Measurements from ENCODE around the gene PRKCB.

The PRKCB gene

GRCh38 chr16:23901178-23902033 is 65.6 kb downstream of the PRKCB start:
- no peaks in the 10 kb centered on the region for H3K27me3 ChIP-seq (ENCODE audit: control insufficient read depth in 1 of 2, insufficient read depth in 2 of 2, low read length in 2 of 2)
- no peaks in the 10 kb centered on the region for H3K9me3 ChIP-seq (ENCODE audit: control insufficient read depth in 1 of 2, low read length in 2 of 2)
- no peak overlapping the region for H3K4me3 ChIP-seq (ENCODE audit: low read depth in 1 of 2, low read length in 2 of 2)
- H3K27ac ChIP-seq (ENCODE audit: low read depth, low read length) = no peak overlapping the region
- no peak overlapping the region for H3K9ac ChIP-seq (ENCODE audit: low read depth in 1 of 2, low read length in 2 of 2)
- no peaks in the 10 kb centered on the region for H3K36me3 ChIP-seq (ENCODE audit: control insufficient read depth in 1 of 2, insufficient read depth in 2 of 2, low read length in 2 of 2)
- no peaks in the 10 kb centered on the region for H3K4me1 ChIP-seq (ENCODE audit: control insufficient read depth in 1 of 2, insufficient read depth in 2 of 2, low read length in 2 of 2)

GRCh38 chr16:23902034-23902747 is 66.4 kb downstream of the PRKCB start:
- no peak overlapping the region for H3K27ac ChIP-seq (ENCODE audit: low read depth, low read length)
- no peaks in the 10 kb centered on the region for H3K27me3 ChIP-seq (ENCODE audit: control insufficient read depth in 1 of 2, insufficient read depth in 2 of 2, low read length in 2 of 2)
- H3K4me1 ChIP-seq (ENCODE audit: control insufficient read depth in 1 of 2, insufficient read depth in 2 of 2, low read length in 2 of 2) = no peaks in the 10 kb centered on the region
- H3K36me3 ChIP-seq (ENCODE audit: control insufficient read depth in 1 of 2, insufficient read depth in 2 of 2, low read length in 2 of 2) = no peaks in the 10 kb centered on the region
- H3K9ac ChIP-seq (ENCODE audit: low read depth in 1 of 2, low read length in 2 of 2) = no peak overlapping the region
- no peaks in the 10 kb centered on the region for H3K9me3 ChIP-seq (ENCODE audit: control insufficient read depth in 1 of 2, low read length in 2 of 2)
- no peak overlapping the region for H3K4me3 ChIP-seq (ENCODE audit: low read depth in 1 of 2, low read length in 2 of 2)

- H3K27ac ChIP-seq (ENCODE audit: low read depth, low read length) = no peak overlapping the region
Measured at GRCh38 chr16:23902748-23903414, 67.1 kb downstream of the PRKCB start.

GRCh38 chr16:23905027-23905426 is 69.2 kb downstream of the PRKCB start:
- no peaks in the 10 kb centered on the region for H3K27me3 ChIP-seq (ENCODE audit: control insufficient read depth in 1 of 2, insufficient read depth in 2 of 2, low read length in 2 of 2)
- H3K4me1 ChIP-seq (ENCODE audit: control insufficient read depth in 1 of 2, insufficient read depth in 2 of 2, low read length in 2 of 2) = no peaks in the 10 kb centered on the region
- no peaks in the 10 kb centered on the region for H3K9me3 ChIP-seq (ENCODE audit: control insufficient read depth in 1 of 2, low read length in 2 of 2)
- H3K9ac ChIP-seq (ENCODE audit: low read depth in 1 of 2, low read length in 2 of 2) = no peak overlapping the region
- H3K27ac ChIP-seq (ENCODE audit: low read depth, low read length) = no peak overlapping the region
- H3K4me3 ChIP-seq (ENCODE audit: low read depth in 1 of 2, low read length in 2 of 2) = no peak overlapping the region
- H3K36me3 ChIP-seq (ENCODE audit: control insufficient read depth in 1 of 2, insufficient read depth in 2 of 2, low read length in 2 of 2) = no peaks in the 10 kb centered on the region

More at GRCh38 chr16:23902748-23903414, 67.1 kb downstream of the PRKCB start:
- Histone ChIP-seq H3K9ac (ENCODE audit: low read depth in 1 of 2, low read length in 2 of 2) (no peak overlapping the region), H3K9me3 (ENCODE audit: control insufficient read depth in 1 of 2, low read length in 2 of 2) (no peaks in the 10 kb centered on the region), H3K4me1 (ENCODE audit: control insufficient read depth in 1 of 2, insufficient read depth in 2 of 2, low read length in 2 of 2) (no peaks in the 10 kb centered on the region), H3K4me3 (ENCODE audit: low read depth in 1 of 2, low read length in 2 of 2) (no peak overlapping the region), H3K27me3 (ENCODE audit: control insufficient read depth in 1 of 2, insufficient read depth in 2 of 2, low read length in 2 of 2) (no peaks in the 10 kb centered on the region), H3K36me3 (ENCODE audit: control insufficient read depth in 1 of 2, insufficient read depth in 2 of 2, low read length in 2 of 2) (no peaks in the 10 kb centered on the region)

GRCh38 chr16:23907457-23907902 is 71.7 kb downstream of the PRKCB start:
- no peak overlapping the region for H3K4me3 ChIP-seq (ENCODE audit: low read depth in 1 of 2, low read length in 2 of 2)
- no peak overlapping the region for H3K9ac ChIP-seq (ENCODE audit: low read depth in 1 of 2, low read length in 2 of 2)
- no peaks in the 10 kb centered on the region for H3K9me3 ChIP-seq (ENCODE audit: control insufficient read depth in 1 of 2, low read length in 2 of 2)
- H3K27ac ChIP-seq (ENCODE audit: low read depth, low read length) = no peak overlapping the region
- H3K36me3 ChIP-seq (ENCODE audit: control insufficient read depth in 1 of 2, insufficient read depth in 2 of 2, low read length in 2 of 2) = no peaks in the 10 kb centered on the region
- no peaks in the 10 kb centered on the region for H3K27me3 ChIP-seq (ENCODE audit: control insufficient read depth in 1 of 2, insufficient read depth in 2 of 2, low read length in 2 of 2)
- no peaks in the 10 kb centered on the region for H3K4me1 ChIP-seq (ENCODE audit: control insufficient read depth in 1 of 2, insufficient read depth in 2 of 2, low read length in 2 of 2)

GRCh38 chr16:23907903-23908302 is 72.1 kb downstream of the PRKCB start:
- H3K4me3 ChIP-seq (ENCODE audit: low read depth in 1 of 2, low read length in 2 of 2) = no peak overlapping the region
- no peaks in the 10 kb centered on the region for H3K9me3 ChIP-seq (ENCODE audit: control insufficient read depth in 1 of 2, low read length in 2 of 2)
- H3K27ac ChIP-seq (ENCODE audit: low read depth, low read length) = no peak overlapping the region
- H3K9ac ChIP-seq (ENCODE audit: low read depth in 1 of 2, low read length in 2 of 2) = no peak overlapping the region
- H3K4me1 ChIP-seq (ENCODE audit: control insufficient read depth in 1 of 2, insufficient read depth in 2 of 2, low read length in 2 of 2) = no peaks in the 10 kb centered on the region
- H3K27me3 ChIP-seq (ENCODE audit: control insufficient read depth in 1 of 2, insufficient read depth in 2 of 2, low read length in 2 of 2) = no peaks in the 10 kb centered on the region
- no peaks in the 10 kb centered on the region for H3K36me3 ChIP-seq (ENCODE audit: control insufficient read depth in 1 of 2, insufficient read depth in 2 of 2, low read length in 2 of 2)

GRCh38 chr16:23908790-23909189 is 73.0 kb downstream of the PRKCB start:
- H3K27ac ChIP-seq (ENCODE audit: low read depth, low read length) = no peak overlapping the region
- H3K9me3 ChIP-seq (ENCODE audit: control insufficient read depth in 1 of 2, low read length in 2 of 2) = no peaks in the 10 kb centered on the region
- no peaks in the 10 kb centered on the region for H3K36me3 ChIP-seq (ENCODE audit: control insufficient read depth in 1 of 2, insufficient read depth in 2 of 2, low read length in 2 of 2)
- no peak overlapping the region for H3K4me3 ChIP-seq (ENCODE audit: low read depth in 1 of 2, low read length in 2 of 2)
- H3K9ac ChIP-seq (ENCODE audit: low read depth in 1 of 2, low read length in 2 of 2) = no peak overlapping the region
- no peaks in the 10 kb centered on the region for H3K27me3 ChIP-seq (ENCODE audit: control insufficient read depth in 1 of 2, insufficient read depth in 2 of 2, low read length in 2 of 2)
- no peaks in the 10 kb centered on the region for H3K4me1 ChIP-seq (ENCODE audit: control insufficient read depth in 1 of 2, insufficient read depth in 2 of 2, low read length in 2 of 2)

- Histone ChIP-seq H3K9ac (ENCODE audit: low read depth in 1 of 2, low read length in 2 of 2) (no peak overlapping the region), H3K9me3 (ENCODE audit: control insufficient read depth in 1 of 2, low read length in 2 of 2) (no peaks in the 10 kb centered on the region), H3K4me3 (ENCODE audit: low read depth in 1 of 2, low read length in 2 of 2) (no peak overlapping the region), H3K36me3 (ENCODE audit: control insufficient read depth in 1 of 2, insufficient read depth in 2 of 2, low read length in 2 of 2) (no peaks in the 10 kb centered on the region), H3K4me1 (ENCODE audit: control insufficient read depth in 1 of 2, insufficient read depth in 2 of 2, low read length in 2 of 2) (no peaks in the 10 kb centered on the region), H3K27ac (ENCODE audit: low read depth, low read length) (no peak overlapping the region), H3K27me3 (ENCODE audit: control insufficient read depth in 1 of 2, insufficient read depth in 2 of 2, low read length in 2 of 2) (no peaks in the 10 kb centered on the region)
Measured at GRCh38 chr16:23909792-23910418, 74.1 kb downstream of the PRKCB start.

- H3K9ac ChIP-seq (ENCODE audit: low read depth in 1 of 2, low read length in 2 of 2) = no peak overlapping the region
- H3K4me3 ChIP-seq (ENCODE audit: low read depth in 1 of 2, low read length in 2 of 2) = no peak overlapping the region
- H3K27me3 ChIP-seq (ENCODE audit: control insufficient read depth in 1 of 2, insufficient read depth in 2 of 2, low read length in 2 of 2) = no peaks in the 10 kb centered on the region
- H3K36me3 ChIP-seq (ENCODE audit: control insufficient read depth in 1 of 2, insufficient read depth in 2 of 2, low read length in 2 of 2) = no peaks in the 10 kb centered on the region
- no peaks in the 10 kb centered on the region for H3K4me1 ChIP-seq (ENCODE audit: control insufficient read depth in 1 of 2, insufficient read depth in 2 of 2, low read length in 2 of 2)
- H3K9me3 ChIP-seq (ENCODE audit: control insufficient read depth in 1 of 2, low read length in 2 of 2) = no peaks in the 10 kb centered on the region
- H3K27ac ChIP-seq (ENCODE audit: low read depth, low read length) = no peak overlapping the region
Measured at GRCh38 chr16:23914946-23915530, 79.3 kb downstream of the PRKCB start.

All from duodenal mucosa (tissue), 2 donors.